GM23248 (cell line): ENCODE measurements around the gene NDUFAF2.

Source experiments
- EZH2 ChIP-seq: fragments of 200-600 bp; sonication (generic); IDR thresholded peaks from 2 replicates; pipeline ENCODE4 v1.6.1; 2018; ENCODE audit warnings: antibody characterized with exemption, mild to moderate bottlenecking; ENCODE audit not compliant: insufficient read depth, poor library complexity, severe bottlenecking
- EZH2phosphoT487 ChIP-seq: fragments of 200-600 bp; sonication (generic); IDR thresholded peaks from 2 replicates; pipeline ENCODE4 v1.6.1; 2018; ENCODE audit warnings: antibody characterized with exemption, moderate library complexity, mild to moderate bottlenecking, low read depth; ENCODE audit not compliant: insufficient read depth

- TF ChIP-seq EZH2 (no peak), EZH2phosphoT487 (no peak)
Measured at GRCh38 chr5:61069150-61069549, 124.1 kb downstream of the NDUFAF2 start.
